GM20431 (cell line): ENCODE results near the gene GALC.

Experiments
- in situ Hi-C: fragments of 300-500 bp; cut with MseI, MboI; formaldehyde crosslinking; loops from one replicate; pipeline ENCODE4 v1.15.0; 2020; ENCODE audit warnings: low sequenced_read_pairs; ENCODE audit not compliant: unreplicated experiment

GALC gene

DNA sequence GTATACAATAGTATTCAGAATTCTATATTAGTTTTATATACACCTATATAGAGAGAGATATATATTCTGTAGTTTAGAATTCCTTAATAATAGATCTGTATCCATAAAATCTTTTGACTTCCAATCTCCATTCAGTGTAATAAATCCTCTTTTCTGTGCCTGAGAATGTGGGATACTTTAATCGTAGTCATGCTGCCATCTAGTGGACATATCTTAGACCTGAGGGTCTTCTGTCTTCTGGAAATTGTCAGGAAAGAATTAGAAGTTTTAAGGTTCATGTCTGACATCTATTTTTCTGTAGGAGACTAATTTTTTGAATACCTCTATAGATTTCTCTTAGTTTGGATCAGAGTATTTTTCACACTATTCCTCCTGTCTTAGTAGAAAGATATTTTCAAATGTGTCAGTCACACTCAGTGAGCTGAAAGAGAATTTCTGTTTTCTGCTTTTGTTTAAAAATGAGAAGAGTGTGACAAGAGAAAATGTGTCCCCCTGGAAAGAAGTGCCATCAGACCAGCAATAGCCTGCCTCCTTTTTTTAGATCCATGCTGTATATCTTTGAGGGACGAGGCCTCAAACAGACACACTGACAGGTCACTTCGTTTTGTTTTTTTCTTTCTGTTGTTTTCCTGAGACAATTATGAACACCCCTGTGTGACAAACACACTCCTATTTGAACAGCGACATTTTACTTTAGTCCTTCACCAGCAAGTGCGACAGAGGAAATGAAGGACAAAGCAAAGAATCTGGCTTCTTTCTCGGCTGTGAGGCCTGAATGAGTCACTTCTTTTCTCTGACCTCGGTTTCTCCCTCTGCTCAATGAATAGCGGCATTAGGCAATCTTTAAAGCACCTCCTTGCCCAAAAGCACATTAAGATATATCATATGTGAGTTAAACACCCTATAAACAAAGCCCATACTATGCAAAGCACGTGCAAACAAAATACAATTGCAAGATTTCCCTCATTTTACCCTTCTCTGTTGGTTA, 96.3 kb downstream of the GALC start:
- in situ Hi-C loops: loop anchor here (10.0 kb wide), 1 partner anchor 152 kb away; no protein-coding TSS in a partner anchor

DNA sequence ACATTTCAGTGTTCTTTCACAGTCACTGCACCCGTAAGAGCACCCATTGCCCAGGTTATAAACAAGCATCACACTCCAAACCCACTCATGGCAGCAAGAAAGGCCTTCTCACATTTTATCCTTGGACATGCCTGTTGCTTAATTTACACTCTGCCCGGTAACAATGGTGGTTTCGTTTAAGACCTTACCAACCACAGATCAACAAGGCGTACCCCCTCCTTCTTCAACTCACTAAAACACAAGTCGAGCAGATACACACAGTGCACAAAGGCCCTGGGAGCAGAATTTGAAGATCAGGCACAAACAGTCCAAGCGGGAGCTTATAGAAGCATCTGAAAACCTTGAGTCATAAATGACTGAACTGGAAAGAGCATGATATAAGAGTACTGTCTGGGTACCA, 98.1 kb downstream of the GALC start:
- in situ Hi-C loops: loop anchor here (10.0 kb wide), 1 partner anchor 150 kb away; no protein-coding TSS in a partner anchor

DNA sequence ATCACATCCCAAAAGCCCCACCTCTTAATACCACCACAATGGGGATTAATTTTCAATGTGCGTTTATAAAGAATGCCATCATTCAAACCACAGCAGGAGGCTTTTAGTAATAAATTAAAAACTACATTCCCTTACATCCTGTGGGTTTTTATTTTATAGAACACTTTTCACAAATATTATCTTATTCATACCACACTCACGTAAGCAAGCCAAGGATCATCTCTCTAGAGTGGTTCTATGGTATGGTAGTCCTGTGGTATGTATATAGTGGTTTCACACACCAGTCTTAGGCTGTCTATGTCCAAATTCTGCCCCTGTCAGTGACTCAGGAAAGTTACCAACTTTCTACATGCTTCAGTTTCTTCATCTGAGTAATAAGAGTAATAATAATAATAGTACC, 100.2 kb downstream of the GALC start:
- in situ Hi-C loops: loop anchor here (10.0 kb wide), 1 partner anchor 148 kb away; no protein-coding TSS in a partner anchor

- in situ Hi-C loops: no loop called here
Measured at GRCh38 chr14:87888136-87888999, 104.6 kb downstream of the GALC start.

DNA sequence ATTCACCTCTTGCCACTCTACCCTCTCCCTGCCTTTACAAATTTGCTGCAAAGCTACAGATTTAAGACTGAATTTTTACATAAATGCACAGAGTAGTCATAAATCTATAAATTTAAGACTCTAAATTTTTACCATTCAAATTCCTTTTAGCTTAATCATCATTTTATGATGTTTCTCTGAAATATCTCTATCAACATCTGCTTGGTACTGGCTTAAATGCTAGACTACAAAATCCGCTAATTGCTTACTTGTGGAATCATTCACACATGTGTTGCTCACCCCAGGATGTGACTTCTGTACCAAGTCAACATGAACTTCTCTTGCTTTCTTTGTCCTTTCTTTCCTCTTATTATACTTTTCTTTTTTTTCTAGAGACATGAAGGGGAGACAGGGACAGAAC, 109.2 kb downstream of the GALC start:
- in situ Hi-C loops: no loop called here
